Body of pancreas (tissue), 4 donors: ENCODE results near the gene PARP2.

Source experiments
- POLR2A ChIP-seq, 3 donors: fragments of 450-650 bp; IDR thresholded peaks; one replicate each; pipeline ENCODE4 v1.6.1; 2016; ENCODE audit warnings: antibody characterized with exemption in 3 of 3, mild to moderate bottlenecking in 2 of 3
- TF ChIP-seq, protein P1 (sequence below), 7 experiments: fragments of 450-650 bp in 4 of 7; fragments of 200-600 bp in 3 of 7; sonication (generic) in 3 of 7; IDR thresholded peaks; one replicate each; pipeline ENCODE4 v1.5.1; 2016 to 2019; ENCODE audit warnings: antibody characterized with exemption in 7 of 7

GRCh38 chr14:20334017-20334416, 9.4 kb upstream of the PARP2 start:
- TF ChIP-seq, protein P1, sequence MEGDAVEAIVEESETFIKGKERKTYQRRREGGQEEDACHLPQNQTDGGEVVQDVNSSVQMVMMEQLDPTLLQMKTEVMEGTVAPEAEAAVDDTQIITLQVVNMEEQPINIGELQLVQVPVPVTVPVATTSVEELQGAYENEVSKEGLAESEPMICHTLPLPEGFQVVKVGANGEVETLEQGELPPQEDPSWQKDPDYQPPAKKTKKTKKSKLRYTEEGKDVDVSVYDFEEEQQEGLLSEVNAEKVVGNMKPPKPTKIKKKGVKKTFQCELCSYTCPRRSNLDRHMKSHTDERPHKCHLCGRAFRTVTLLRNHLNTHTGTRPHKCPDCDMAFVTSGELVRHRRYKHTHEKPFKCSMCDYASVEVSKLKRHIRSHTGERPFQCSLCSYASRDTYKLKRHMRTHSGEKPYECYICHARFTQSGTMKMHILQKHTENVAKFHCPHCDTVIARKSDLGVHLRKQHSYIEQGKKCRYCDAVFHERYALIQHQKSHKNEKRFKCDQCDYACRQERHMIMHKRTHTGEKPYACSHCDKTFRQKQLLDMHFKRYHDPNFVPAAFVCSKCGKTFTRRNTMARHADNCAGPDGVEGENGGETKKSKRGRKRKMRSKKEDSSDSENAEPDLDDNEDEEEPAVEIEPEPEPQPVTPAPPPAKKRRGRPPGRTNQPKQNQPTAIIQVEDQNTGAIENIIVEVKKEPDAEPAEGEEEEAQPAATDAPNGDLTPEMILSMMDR (IDR thresholded peaks at IDR 0.05) = no peak
- no peak for TF ChIP-seq POLR2A (IDR thresholded peaks at IDR 0.05)
